Retinal pigment epithelial cell (primary cell): ENCODE data around the gene C14orf132.

Experiments used
- DNase-seq: peaks from one replicate; pipeline ENCODE4 v3.0.0-alpha.2; 2010; ENCODE audit warnings: low read depth
- H3K4me3 ChIP-seq: 2 replicates; pipeline ENCODE4 v1.5.1; 2011; ENCODE audit warnings: mild to moderate bottlenecking, low read length, control low read depth, moderate library complexity
- CTCF ChIP-seq: conservative IDR thresholded peaks from 2 replicates; pipeline ENCODE4 v1.5.1; 2011; ENCODE audit warnings: low read depth, low read length, control low read depth, inconsistent platforms

The C14orf132 gene

GRCh38 chr14:96059519-96060135, 20.5 kb downstream of the C14orf132 start:
- TF ChIP-seq CTCF, result no peak
- DNase-seq, result no peak
- H3K4me3 ChIP-seq, result no peak overlapping the region

GRCh38 chr14:96060186-96060933, 21.2 kb downstream of the C14orf132 start:
- DNase-seq, result no peak
- TF ChIP-seq CTCF, result no peak
- no peak overlapping the region for H3K4me3 ChIP-seq

- TF ChIP-seq CTCF, result no peak
- H3K4me3 ChIP-seq, result no peak overlapping the region
- DNase-seq, result no peak
These were observed 22.8 kb downstream of the C14orf132 start for GRCh38 chr14:96062010-96062409.

GRCh38 chr14:96062506-96062905, 23.3 kb downstream of the C14orf132 start:
- no peak for DNase-seq
- TF ChIP-seq CTCF, result no peak
- no peak overlapping the region for H3K4me3 ChIP-seq

- no peak for DNase-seq
- no peak overlapping the region for H3K4me3 ChIP-seq
- no peak for TF ChIP-seq CTCF
These were observed 25.7 kb downstream of the C14orf132 start for GRCh38 chr14:96064866-96065265.

- no peak overlapping the region for H3K4me3 ChIP-seq
- TF ChIP-seq CTCF, result no peak
- no peak for DNase-seq
These were observed 26.7 kb downstream of the C14orf132 start for GRCh38 chr14:96065661-96066459.
